Adrenal gland (tissue), 5 donors: ENCODE results near the gene IMPDH1.

Experiments used
- CTCF ChIP-seq, 6 experiments: fragments of 450-650 bp in 4 of 6; fragments of 200-600 bp in 2 of 6; sonication (generic) in 1 of 6; IDR thresholded peaks; 1 replicate in 5 of 6; 2 replicates in 1 of 6; pipeline versions ENCODE4 v1.5.1 to v1.8.0; 2016 to 2021; ENCODE audit warnings: antibody characterized with exemption in 6 of 6, mild to moderate bottlenecking in 2 of 6, moderate library complexity in 1 of 6
- POLR2A ChIP-seq, 2 donors: fragments of 450-650 bp; IDR thresholded peaks; one replicate each; pipeline ENCODE4 v1.6.1; 2017; ENCODE audit warnings: antibody characterized with exemption in 2 of 2, mild to moderate bottlenecking in 2 of 2, moderate library complexity in 1 of 2
- donor health status: DM: no; HTN: no; CAD: no.

- TF ChIP-seq POLR2A (IDR thresholded peaks at IDR 0.05) (no peak), CTCF (IDR thresholded peaks at IDR 0.05) (no peak)
Measured at GRCh38 chr7:128363261-128363721, 46.5 kb downstream of the IMPDH1 start.
